SK-N-SH treated with all-trans-retinoic acid at 6 μM for 48 hours (cell line): ENCODE measurements around the gene SLC10A1.

Source experiments
- CSDC2 ChIP-seq: fragments of 250-450 bp; sonication (Bioruptor Pico); IDR thresholded peaks from 2 replicates; pipeline ENCODE4 v1.5.0; 2020; ENCODE audit warnings: mild to moderate bottlenecking, moderate library complexity
- OSR1 ChIP-seq: fragments of 250-450 bp; sonication (Bioruptor Pico); IDR thresholded peaks from 2 replicates; pipeline ENCODE4 v1.8.0; 2022; ENCODE audit warnings: moderate library complexity, mild to moderate bottlenecking, inconsistent platforms
- TSHZ2 ChIP-seq: fragments of 250-450 bp; sonication (Bioruptor Pico); IDR thresholded peaks from 2 replicates; pipeline ENCODE4 v1.5.0; 2020; ENCODE audit warnings: mild to moderate bottlenecking, moderate library complexity
- ZFP30 ChIP-seq: fragments of 450-650 bp; formaldehyde crosslinking; IDR thresholded peaks from 2 replicates; pipeline ENCODE4 v1.5.0; 2022; ENCODE audit warnings: mild to moderate bottlenecking, moderate library complexity

- TF ChIP-seq ZFP30 (CRISPR knock-in tag) = no peak
- TF ChIP-seq TSHZ2 (CRISPR knock-in tag) = no peak
- TF ChIP-seq CSDC2 (CRISPR knock-in tag) = no peak
- TF ChIP-seq OSR1 (CRISPR knock-in tag) = no peak
Measured at GRCh38 chr14:69780092-69780491, 16.9 kb downstream of the SLC10A1 start.
